Ascending aorta (tissue), 2 donors: ENCODE results near the gene SRPK1. TPM values are rescaled to one million over a fixed set of nuclear protein-coding genes. Genes with fewer than 3 reads are reported as not detected.

Source experiments
- DNase-seq, 2 donors: peaks; one replicate each; pipeline ENCODE4 v3.0.0-alpha.2; 2019; ENCODE audit warnings: low spot score in 2 of 2
- H3K27ac ChIP-seq, 2 donors: fragments of 200-600 bp; sonication (generic); one replicate each; pipeline ENCODE4 v1.5.1; 2016 to 2017; ENCODE audit warnings: mild to moderate bottlenecking in 1 of 2
- H3K27me3 ChIP-seq: fragments of 200-600 bp; sonication (generic); one replicate; pipeline ENCODE4 v1.5.1; 2017
- H3K36me3 ChIP-seq, 2 donors: fragments of 200-600 bp; sonication (generic); one replicate each; pipeline ENCODE4 v1.5.1; 2016
- H3K4me1 ChIP-seq, 2 donors: fragments of 200-600 bp; sonication (generic); one replicate each; pipeline ENCODE4 v1.5.1; 2016 to 2017; ENCODE audit warnings: mild to moderate bottlenecking in 1 of 2
- H3K4me3 ChIP-seq, 2 donors: fragments of 200-600 bp; sonication (generic); one replicate each; pipeline ENCODE4 v1.5.1; 2016 to 2017; ENCODE audit warnings: mild to moderate bottlenecking in 1 of 2
- H3K9me3 ChIP-seq, 2 donors: fragments of 200-600 bp; sonication (generic); one replicate each; pipeline ENCODE4 v1.5.1; 2016
- intact Hi-C: fragments of 100-400 bp; cut with DNase I; formaldehyde crosslinking; loops from one replicate; pipeline ENCODE4 v1.15.1; 2023
- total RNA-seq: library from RNA; depleted of rRNA; stranded (reverse); fragments of >200 nt; gene quantifications from one replicate; pipeline ENCODE4 v1.1.0, GENCODE V29; 2016
- TF ChIP-seq, protein P1 (sequence below), 3 experiments: fragments of 200-600 bp in 2 of 3; fragments of 450-650 bp in 1 of 3; sonication (generic) in 2 of 3; IDR thresholded peaks; one replicate each; pipeline ENCODE4 v1.5.1; 2016 to 2019; ENCODE audit warnings: antibody characterized with exemption in 3 of 3, mild to moderate bottlenecking in 1 of 3, moderate library complexity in 1 of 3

SRPK1 gene
- total RNA-seq, 1 donor from 2014 or later: 16.2 TPM

GRCh38 chr6:35962779-35963560 is 42.1 kb upstream of the SRPK1 start:
- Histone ChIP-seq H3K27me3 (no peaks in the 10 kb centered on the region), H3K9me3 (no peaks in the 10 kb centered on the region), H3K4me3 (no peak overlapping the region), H3K36me3 (no peaks in the 10 kb centered on the region), H3K4me1 (no peaks in the 10 kb centered on the region), H3K27ac (no peak overlapping the region)
- intact Hi-C loops: no loop called here
- TF ChIP-seq, protein P1, sequence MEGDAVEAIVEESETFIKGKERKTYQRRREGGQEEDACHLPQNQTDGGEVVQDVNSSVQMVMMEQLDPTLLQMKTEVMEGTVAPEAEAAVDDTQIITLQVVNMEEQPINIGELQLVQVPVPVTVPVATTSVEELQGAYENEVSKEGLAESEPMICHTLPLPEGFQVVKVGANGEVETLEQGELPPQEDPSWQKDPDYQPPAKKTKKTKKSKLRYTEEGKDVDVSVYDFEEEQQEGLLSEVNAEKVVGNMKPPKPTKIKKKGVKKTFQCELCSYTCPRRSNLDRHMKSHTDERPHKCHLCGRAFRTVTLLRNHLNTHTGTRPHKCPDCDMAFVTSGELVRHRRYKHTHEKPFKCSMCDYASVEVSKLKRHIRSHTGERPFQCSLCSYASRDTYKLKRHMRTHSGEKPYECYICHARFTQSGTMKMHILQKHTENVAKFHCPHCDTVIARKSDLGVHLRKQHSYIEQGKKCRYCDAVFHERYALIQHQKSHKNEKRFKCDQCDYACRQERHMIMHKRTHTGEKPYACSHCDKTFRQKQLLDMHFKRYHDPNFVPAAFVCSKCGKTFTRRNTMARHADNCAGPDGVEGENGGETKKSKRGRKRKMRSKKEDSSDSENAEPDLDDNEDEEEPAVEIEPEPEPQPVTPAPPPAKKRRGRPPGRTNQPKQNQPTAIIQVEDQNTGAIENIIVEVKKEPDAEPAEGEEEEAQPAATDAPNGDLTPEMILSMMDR (IDR thresholded peaks at IDR 0.05): no peak
- DNase-seq: no peak

- TF ChIP-seq, protein P1 (IDR thresholded peaks at IDR 0.05): no peak
- intact Hi-C loops: no loop called here
- Histone ChIP-seq H3K36me3 (no peaks in the 10 kb centered on the region), H3K27me3 (no peaks in the 10 kb centered on the region), H3K9me3 (no peaks in the 10 kb centered on the region), H3K27ac (no peak overlapping the region), H3K4me3 (no peak overlapping the region), H3K4me1 (no peaks in the 10 kb centered on the region)
- DNase-seq: no peak
Measured at GRCh38 chr6:35960187-35960586, 39.3 kb upstream of the SRPK1 start.

GRCh38 chr6:35955970-35956369 is 35.1 kb upstream of the SRPK1 start:
- Histone ChIP-seq H3K36me3 (no peaks in the 10 kb centered on the region), H3K27ac (no peak overlapping the region), H3K27me3 (no peaks in the 10 kb centered on the region), H3K4me1 (no peaks in the 10 kb centered on the region), H3K9me3 (no peaks in the 10 kb centered on the region), H3K4me3 (no peak overlapping the region)
- intact Hi-C loops: no loop called here
- no peak for DNase-seq
- TF ChIP-seq, protein P1 (IDR thresholded peaks at IDR 0.05): no peak

- no peaks in the 10 kb centered on the region for H3K9me3 ChIP-seq
- DNase-seq: no peak
- intact Hi-C loops: no loop called here
- no peak overlapping the region for H3K4me3 ChIP-seq
- H3K27me3 ChIP-seq: no peaks in the 10 kb centered on the region
- H3K36me3 ChIP-seq: no peaks in the 10 kb centered on the region
- TF ChIP-seq, protein P1 (IDR thresholded peaks at IDR 0.05): no peak
- H3K4me1 ChIP-seq: no peaks in the 10 kb centered on the region
- H3K27ac ChIP-seq: no peak overlapping the region
Measured at GRCh38 chr6:35955521-35955920, 34.6 kb upstream of the SRPK1 start.

DNA sequence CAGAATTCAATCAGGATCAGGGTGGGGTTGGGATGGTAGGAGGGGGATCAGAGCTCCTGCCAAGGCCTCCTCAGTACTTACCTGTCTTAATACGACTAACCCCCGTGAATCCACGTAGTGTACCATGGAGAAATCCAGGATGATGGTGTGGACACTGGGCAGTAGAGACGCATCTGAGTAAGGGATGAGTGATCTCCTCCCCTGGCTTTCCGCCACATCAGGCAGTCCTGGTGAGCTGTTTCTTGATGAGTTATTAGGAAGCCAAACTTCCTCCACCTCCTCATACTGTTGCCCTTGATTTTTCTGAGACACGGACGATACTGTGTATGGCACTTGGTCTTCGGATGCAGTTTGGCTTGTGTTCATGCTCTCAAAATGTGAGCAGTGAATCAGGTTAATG is 34.2 kb upstream of the SRPK1 start:
- Histone ChIP-seq H3K27ac (no peak overlapping the region), H3K4me3 (no peak overlapping the region), H3K9me3 (no peaks in the 10 kb centered on the region), H3K4me1 (no peaks in the 10 kb centered on the region), H3K36me3 (no peaks in the 10 kb centered on the region), H3K27me3 (no peaks in the 10 kb centered on the region)
- DNase-seq: no peak
- TF ChIP-seq, protein P1 (IDR thresholded peaks at IDR 0.05): no peak
- intact Hi-C loops: no loop called here
